ENCODE results near the gene DUSP10. TPM values are rescaled to one million over a fixed set of nuclear protein-coding genes. Genes with fewer than 3 reads are reported as not detected.

DUSP10 gene
- total RNA-seq, 1 donor from 2014 or later, result 19.4 TPM

GRCh38 chr1:221701570-221702186 lies 40.2 kb downstream of the DUSP10 start:
- Mint-ChIP-seq H3K27me3 (ENCODE audit: insufficient read depth) (no peaks in the 10 kb centered on the region), H3K4me3 (no peak overlapping the region), H3K36me3 (ENCODE audit: low read depth) (peaks cover 53% of the 10 kb centered on the region), H3K4me1 (ENCODE audit: low read depth) (peaks cover 10% of the 10 kb centered on the region), H3K27ac (no peak overlapping the region), H3K9me3 (no peaks in the 10 kb centered on the region)
- no peak for DNase-seq (ENCODE audit: low spot score)
- intact Hi-C loops (cut with micrococcal nuclease), result loop anchor here (10.0 kb wide), 1 partner anchor 827 kb away; the partner anchor contains the start of gene HLX

DNA sequence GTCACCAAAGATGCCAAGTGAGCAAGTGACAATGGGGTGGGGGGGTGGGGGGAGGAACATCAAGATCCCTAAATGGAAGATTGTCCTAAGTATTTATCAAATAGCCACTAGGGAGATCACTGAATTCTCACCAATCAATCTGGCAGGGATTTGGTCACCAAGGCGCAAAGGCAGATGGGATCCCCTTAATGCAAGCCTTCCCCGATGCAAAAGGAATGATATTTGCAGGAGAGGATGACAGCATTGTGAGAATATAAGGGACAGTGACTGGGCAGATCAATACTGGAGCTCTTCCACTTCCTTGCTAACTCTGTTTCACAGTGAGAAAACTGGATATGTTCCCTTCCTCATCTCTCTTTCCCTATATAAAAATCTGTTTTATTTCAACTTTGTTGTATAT lies 40.9 kb downstream of the DUSP10 start:
- Mint-ChIP-seq H3K27ac (no peak overlapping the region), H3K27me3 (ENCODE audit: insufficient read depth) (no peaks in the 10 kb centered on the region), H3K9me3 (no peaks in the 10 kb centered on the region), H3K36me3 (ENCODE audit: low read depth) (peaks cover 52% of the 10 kb centered on the region), H3K4me3 (no peak overlapping the region), H3K4me1 (ENCODE audit: low read depth) (peaks cover 8% of the 10 kb centered on the region)
- intact Hi-C loops (cut with micrococcal nuclease), result loop anchor here (10.0 kb wide), 1 partner anchor 826 kb away; the partner anchor contains the start of gene HLX
- DNase-seq (ENCODE audit: low spot score), result no peak

DNA sequence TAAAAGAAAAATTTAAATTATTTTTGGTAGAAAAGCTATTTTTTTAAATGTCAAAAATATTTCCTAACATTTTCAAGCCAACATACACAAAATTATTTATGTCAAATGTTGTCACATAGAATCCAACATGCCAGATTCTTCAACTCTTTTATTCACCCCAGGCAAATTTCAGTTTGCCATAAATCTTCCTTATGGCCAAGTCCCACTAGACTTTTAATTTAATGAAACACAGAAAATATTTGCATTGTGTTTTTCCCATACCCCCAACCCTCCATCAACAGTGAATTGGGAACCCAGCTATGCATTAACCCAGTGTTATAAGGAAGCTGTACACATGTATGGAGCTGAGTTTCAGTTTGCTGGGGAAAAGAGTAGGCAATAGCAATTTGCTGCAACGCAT lies 41.4 kb downstream of the DUSP10 start:
- intact Hi-C loops (cut with micrococcal nuclease), result loop anchor here (10.0 kb wide), 1 partner anchor 826 kb away; the partner anchor contains the start of gene HLX
- peaks cover 48% of the 10 kb centered on the region for H3K36me3 Mint-ChIP-seq (ENCODE audit: low read depth)
- H3K27ac Mint-ChIP-seq, result no peak overlapping the region
- H3K27me3 Mint-ChIP-seq (ENCODE audit: insufficient read depth), result no peaks in the 10 kb centered on the region
- H3K4me3 Mint-ChIP-seq, result no peak overlapping the region
- H3K4me1 Mint-ChIP-seq (ENCODE audit: low read depth), result peaks cover 8% of the 10 kb centered on the region
- no peak for DNase-seq (ENCODE audit: low spot score)
- no peaks in the 10 kb centered on the region for H3K9me3 Mint-ChIP-seq

DNA sequence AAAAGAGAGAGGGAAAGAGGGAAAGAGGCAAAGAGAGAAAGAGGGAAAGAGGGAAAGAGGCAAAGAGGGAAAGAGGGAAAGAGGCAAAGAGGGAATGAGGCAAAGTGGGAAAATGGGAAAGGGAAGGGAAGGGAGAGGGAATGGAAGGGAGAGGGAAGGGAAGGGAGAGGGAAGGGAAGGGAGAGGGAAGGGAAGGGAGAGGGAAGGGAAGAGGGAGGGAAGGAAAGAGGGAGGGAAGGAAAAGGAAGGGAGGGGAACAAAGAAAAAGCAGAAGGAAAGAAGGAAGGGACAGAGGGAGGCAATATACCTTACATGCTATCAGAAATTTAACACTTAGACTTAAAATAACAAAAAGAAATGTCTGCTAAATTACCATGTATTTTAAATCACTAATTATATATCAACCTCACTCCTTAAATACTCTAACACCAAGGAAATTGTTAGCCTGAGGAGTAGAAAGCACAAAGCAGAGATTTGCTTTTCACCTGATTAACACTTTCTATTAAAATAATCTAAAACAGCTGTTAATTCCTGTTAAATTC lies 41.8 kb downstream of the DUSP10 start:
- Mint-ChIP-seq H3K4me1 (ENCODE audit: low read depth) (peaks cover 8% of the 10 kb centered on the region), H3K27ac (no peak overlapping the region), H3K9me3 (no peaks in the 10 kb centered on the region), H3K27me3 (ENCODE audit: insufficient read depth) (no peaks in the 10 kb centered on the region), H3K4me3 (no peak overlapping the region), H3K36me3 (ENCODE audit: low read depth) (peaks cover 44% of the 10 kb centered on the region)
- intact Hi-C loops (cut with micrococcal nuclease), result loop anchor here (10.0 kb wide), 1 partner anchor 825 kb away; the partner anchor contains the start of gene HLX
- DNase-seq (ENCODE audit: low spot score), result no peak

DNA sequence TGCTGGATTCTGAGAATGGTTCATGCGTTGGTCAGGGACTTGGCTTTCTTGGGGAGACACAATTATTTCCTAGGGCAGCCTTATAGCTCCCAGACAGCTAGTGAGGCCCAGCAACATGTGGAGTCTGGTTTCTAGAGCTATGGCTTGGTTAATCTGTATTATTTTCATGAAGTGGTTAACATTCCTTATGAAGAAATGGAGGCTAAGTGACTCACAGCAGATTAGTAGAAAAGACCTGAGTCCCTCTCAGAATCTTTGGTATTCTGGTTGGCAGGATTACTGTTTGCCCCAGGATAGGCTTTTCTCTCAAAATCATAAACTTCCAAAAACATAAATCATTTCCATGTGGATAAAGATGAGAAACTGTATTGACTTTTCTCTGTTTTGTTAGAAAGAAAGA lies 42.3 kb downstream of the DUSP10 start:
- Mint-ChIP-seq H3K27ac (no peak overlapping the region), H3K36me3 (ENCODE audit: low read depth) (peaks cover 44% of the 10 kb centered on the region), H3K4me1 (ENCODE audit: low read depth) (peaks cover 6% of the 10 kb centered on the region), H3K4me3 (no peak overlapping the region), H3K9me3 (no peaks in the 10 kb centered on the region), H3K27me3 (ENCODE audit: insufficient read depth) (no peaks in the 10 kb centered on the region)
- no peak for DNase-seq (ENCODE audit: low spot score)
- intact Hi-C loops (cut with micrococcal nuclease), result no loop called here

- intact Hi-C loops (cut with micrococcal nuclease), result no loop called here
- Mint-ChIP-seq H3K27ac (no peak overlapping the region), H3K36me3 (ENCODE audit: low read depth) (peaks cover 38% of the 10 kb centered on the region), H3K9me3 (peaks cover under 1% of the 10 kb centered on the region), H3K4me1 (ENCODE audit: low read depth) (no peaks in the 10 kb centered on the region), H3K4me3 (no peak overlapping the region), H3K27me3 (ENCODE audit: insufficient read depth) (no peaks in the 10 kb centered on the region)
- no peak for DNase-seq (ENCODE audit: low spot score)
Observed at GRCh38 chr1:221698579-221699349, 43.1 kb downstream of the DUSP10 start.

GRCh38 chr1:221697923-221698425 lies 43.9 kb downstream of the DUSP10 start:
- no peak overlapping the region for H3K4me3 Mint-ChIP-seq
- H3K27ac Mint-ChIP-seq, result no peak overlapping the region
- no peak for DNase-seq (ENCODE audit: low spot score)
- H3K9me3 Mint-ChIP-seq, result peaks cover 7% of the 10 kb centered on the region
- peaks cover 31% of the 10 kb centered on the region for H3K36me3 Mint-ChIP-seq (ENCODE audit: low read depth)
- intact Hi-C loops (cut with micrococcal nuclease), result no loop called here
- H3K4me1 Mint-ChIP-seq (ENCODE audit: low read depth), result no peaks in the 10 kb centered on the region
- H3K27me3 Mint-ChIP-seq (ENCODE audit: insufficient read depth), result no peaks in the 10 kb centered on the region

DNA sequence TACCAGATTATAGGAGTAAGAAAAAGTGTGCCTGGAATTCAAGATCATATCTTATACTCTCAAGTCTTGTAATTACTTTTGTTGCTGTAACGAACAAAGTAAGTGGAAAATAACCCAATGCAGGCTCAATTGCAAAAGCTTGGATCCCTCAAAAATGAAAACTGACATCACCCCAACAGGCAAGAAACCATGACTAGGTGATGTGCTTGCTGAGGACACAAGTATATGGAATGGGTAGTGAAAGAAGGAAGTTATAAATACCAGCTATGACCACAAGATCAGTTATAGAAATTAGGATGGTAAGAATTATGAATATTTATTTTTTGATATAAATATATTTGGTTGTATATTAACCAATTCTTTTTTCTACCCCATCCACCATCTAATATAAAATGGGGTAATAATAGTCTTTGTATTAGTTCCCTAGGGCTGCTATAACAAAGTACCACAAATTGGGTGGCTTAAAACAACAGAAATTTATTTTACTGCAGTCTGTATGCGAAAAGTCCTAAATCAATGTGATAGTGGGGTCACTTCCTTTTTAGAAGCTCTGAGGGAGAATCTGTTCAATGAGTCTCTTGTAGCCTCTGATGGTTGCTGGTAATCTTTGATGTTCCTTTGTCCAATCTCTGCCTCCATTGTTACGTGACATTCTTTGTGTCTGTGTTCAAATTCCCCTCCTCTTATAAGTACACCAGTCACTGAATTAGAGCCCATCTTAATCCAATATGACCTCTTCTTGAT lies 45.0 kb downstream of the DUSP10 start:
- no peak for DNase-seq (ENCODE audit: low spot score)
- Mint-ChIP-seq H3K27me3 (ENCODE audit: insufficient read depth) (no peaks in the 10 kb centered on the region), H3K9me3 (peaks cover 7% of the 10 kb centered on the region), H3K4me3 (no peak overlapping the region), H3K36me3 (ENCODE audit: low read depth) (peaks cover 25% of the 10 kb centered on the region), H3K27ac (no peak overlapping the region), H3K4me1 (ENCODE audit: low read depth) (no peaks in the 10 kb centered on the region)
- intact Hi-C loops (cut with micrococcal nuclease), result no loop called here

DNA sequence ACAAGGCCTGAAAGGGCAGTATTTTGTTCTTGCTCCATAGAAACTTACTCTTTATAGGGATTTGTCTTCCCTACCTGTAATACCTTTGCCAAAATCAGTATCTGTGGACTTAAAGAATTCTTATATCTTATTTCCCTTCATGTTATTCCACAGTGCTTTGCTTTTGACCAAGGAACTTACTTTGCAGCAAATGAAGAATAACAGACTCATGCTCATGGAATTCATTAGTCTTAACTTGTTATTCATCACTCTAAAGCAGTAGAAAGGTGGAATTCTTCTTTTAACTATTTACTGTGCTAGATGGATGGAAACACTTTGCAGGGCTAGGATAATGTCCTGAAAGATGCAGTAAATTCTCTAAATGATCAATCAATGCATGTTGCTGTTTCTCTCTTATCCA lies 45.9 kb downstream of the DUSP10 start:
- Mint-ChIP-seq H3K36me3 (ENCODE audit: low read depth) (peaks cover 20% of the 10 kb centered on the region), H3K9me3 (peaks cover 7% of the 10 kb centered on the region), H3K4me1 (ENCODE audit: low read depth) (peaks cover 7% of the 10 kb centered on the region), H3K27ac (no peak overlapping the region), H3K4me3 (no peak overlapping the region), H3K27me3 (ENCODE audit: insufficient read depth) (no peaks in the 10 kb centered on the region)
- DNase-seq (ENCODE audit: low spot score), result no peak
- intact Hi-C loops (cut with micrococcal nuclease), result no loop called here

DNA sequence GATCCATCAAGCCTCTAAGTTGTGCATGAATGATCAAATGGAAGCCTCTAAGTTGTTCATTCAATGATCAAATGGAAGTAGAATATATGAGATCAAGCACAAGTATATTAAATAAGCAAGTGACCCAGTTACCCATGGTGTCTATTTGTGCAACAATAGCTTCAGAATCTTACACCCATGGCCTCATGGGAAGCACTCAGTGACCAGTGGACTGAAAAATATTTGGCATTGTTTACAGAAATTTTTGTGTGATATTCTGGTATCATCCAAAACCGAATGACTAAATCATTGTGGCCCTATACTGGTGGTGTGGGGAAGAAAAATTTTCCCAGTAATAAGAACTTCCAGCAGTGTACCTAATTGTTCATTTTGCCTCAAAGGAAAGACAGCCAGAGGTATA lies 46.6 kb downstream of the DUSP10 start:
- no peak overlapping the region for H3K4me3 Mint-ChIP-seq
- peaks cover 18% of the 10 kb centered on the region for H3K36me3 Mint-ChIP-seq (ENCODE audit: low read depth)
- H3K9me3 Mint-ChIP-seq, result peaks cover 7% of the 10 kb centered on the region
- H3K27me3 Mint-ChIP-seq (ENCODE audit: insufficient read depth), result no peaks in the 10 kb centered on the region
- intact Hi-C loops (cut with micrococcal nuclease), result no loop called here
- no peak for DNase-seq (ENCODE audit: low spot score)
- no peak overlapping the region for H3K27ac Mint-ChIP-seq
- peaks cover 13% of the 10 kb centered on the region for H3K4me1 Mint-ChIP-seq (ENCODE audit: low read depth)

GRCh38 chr1:221694109-221694508 lies 47.8 kb downstream of the DUSP10 start:
- Mint-ChIP-seq H3K4me1 (ENCODE audit: low read depth) (peaks cover 14% of the 10 kb centered on the region), H3K27ac (no peak overlapping the region), H3K27me3 (ENCODE audit: insufficient read depth) (no peaks in the 10 kb centered on the region), H3K9me3 (peaks cover 7% of the 10 kb centered on the region), H3K36me3 (ENCODE audit: low read depth) (peaks cover 15% of the 10 kb centered on the region), H3K4me3 (no peak overlapping the region)
- no peak for DNase-seq (ENCODE audit: low spot score)
- intact Hi-C loops (cut with micrococcal nuclease), result no loop called here

GRCh38 chr1:221693087-221693486 lies 48.8 kb downstream of the DUSP10 start:
- H3K4me1 Mint-ChIP-seq (ENCODE audit: low read depth), result peaks cover 24% of the 10 kb centered on the region
- no peak overlapping the region for H3K27ac Mint-ChIP-seq
- intact Hi-C loops (cut with micrococcal nuclease), result no loop called here
- H3K4me3 Mint-ChIP-seq, result no peak overlapping the region
- peaks cover 10% of the 10 kb centered on the region for H3K36me3 Mint-ChIP-seq (ENCODE audit: low read depth)
- DNase-seq (ENCODE audit: low spot score), result no peak
- H3K27me3 Mint-ChIP-seq (ENCODE audit: insufficient read depth), result no peaks in the 10 kb centered on the region
- H3K9me3 Mint-ChIP-seq, result peaks cover 7% of the 10 kb centered on the region

Data from activated T-helper 1 cell treated with anti-CD3 and anti-CD28 coated beads, Interleukin-12 subunit alpha, Interleukin-12 subunit beta, Interleukin-2, Interleukin-4 antibody, amounts not matched to agents 30 ng/mL and 10 ng/mL and 1 ng/mL, durations not matched to agents 14 hours and 24 hours and 36 hours (primary cell).